Measurements from ENCODE around the gene IQGAP2.

DNA sequence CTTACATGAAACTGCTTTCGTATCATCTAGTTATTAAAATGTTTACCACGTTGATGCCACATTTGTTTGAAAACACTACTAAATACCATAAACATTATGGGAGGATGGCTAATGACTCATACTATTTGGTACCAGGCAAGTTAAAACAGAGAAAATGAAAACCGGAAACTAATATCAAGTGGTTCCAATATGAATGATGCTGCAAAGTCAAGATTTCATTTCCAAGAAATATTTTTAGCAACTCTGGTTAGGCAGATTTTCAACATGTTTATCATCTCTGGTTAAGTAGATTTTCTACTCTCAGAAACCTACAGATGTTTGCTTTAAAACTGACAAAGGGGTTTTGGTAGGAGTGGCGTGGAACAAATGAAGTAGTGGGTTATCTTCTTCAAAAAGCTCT is 307.9 kb downstream of the IQGAP2 start:
- TF ChIP-seq CTCF (IDR thresholded peaks at IDR 0.05) (no peak), POLR2A (IDR thresholded peaks at IDR 0.05) (no peak)

Measured in testis (tissue), 2 donors.